Measurements from ENCODE around the gene LMTK2.
"Not testable (repeated sequence)": the region's sequence is repeated elsewhere in the genome, so short reads cannot be mapped to it uniquely, and the experiment has no call there.

Gene LMTK2

GRCh38 chr7:98205162-98205845 lies 98.6 kb downstream of the LMTK2 start:
- DNase-seq = no peak

- no peak for DNase-seq
Observed at GRCh38 chr7:98206451-98207330, 100.0 kb downstream of the LMTK2 start.

GRCh38 chr7:98209166-98209920 lies 102.7 kb downstream of the LMTK2 start:
- DNase-seq = no peak

- DNase-seq = no peak
Observed at GRCh38 chr7:98210513-98211220, 104.0 kb downstream of the LMTK2 start.

GRCh38 chr7:98211221-98211675 lies 104.6 kb downstream of the LMTK2 start, which contains the start of gene BHLHA15:
TSS of gene BHLHA15 (plus strand) at chr7:98211439. CDS start at chr7:98212310, 871 bp downstream.
- no peak for DNase-seq

GRCh38 chr7:98211676-98212531 lies 105.2 kb downstream of the LMTK2 start:
- no peak for DNase-seq

GRCh38 chr7:98212532-98213041 lies 105.9 kb downstream of the LMTK2 start:
- no peak for DNase-seq

- no peak for DNase-seq
Observed at GRCh38 chr7:98213296-98213887, 106.7 kb downstream of the LMTK2 start.

GRCh38 chr7:98213888-98214810 lies 107.5 kb downstream of the LMTK2 start:
- DNase-seq = no peak

- no peak for DNase-seq
Observed at GRCh38 chr7:98214811-98215321, 108.2 kb downstream of the LMTK2 start.

- DNase-seq = no peak
Observed at GRCh38 chr7:98215561-98216495, 109.2 kb downstream of the LMTK2 start.

GRCh38 chr7:98216941-98217622 lies 110.4 kb downstream of the LMTK2 start:
- DNase-seq = no peak

- no peak for DNase-seq
Observed at GRCh38 chr7:98217623-98218582, 111.2 kb downstream of the LMTK2 start.

GRCh38 chr7:98219382-98219781 lies 112.7 kb downstream of the LMTK2 start:
- DNase-seq = not testable (repeated sequence)

GRCh38 chr7:98221611-98222532 lies 115.2 kb downstream of the LMTK2 start:
- no peak for DNase-seq

All from activated effector memory CD4-positive, alpha-beta T cell treated with Interleukin-2 at 50 U/mL for 16 hours (primary cell).